Measurements from ENCODE around the gene CDC73. TPM values are rescaled to one million over a fixed set of nuclear protein-coding genes. Genes with fewer than 3 reads are reported as not detected.
A peak's percentile ranks its signal among the peaks of the same experiment; 100 is the strongest.

CDC73 gene
- total and polyA plus RNA-seq, 2 of the 13 experiments (the other 11 are each of a cell fraction or from before 2014, with no cell fraction given), result 20.2 to 26.3 TPM

GRCh38 chr1:193114485-193115095 is 7.2 kb upstream of the CDC73 start (continued):
- TF ChIP-seq PATZ1 (CRISPR knock-in tag; IDR thresholded peaks at IDR 0.05) (no peak), ZNF513 (CRISPR knock-in tag; conservative IDR thresholded peaks at IDR 0.05) (no peak), ZNF468 (CRISPR knock-in tag; IDR thresholded peaks at IDR 0.05) (no peak), BCL3 (CRISPR knock-in tag; IDR thresholded peaks at IDR 0.05) (no peak), THAP11 (CRISPR knock-in tag; IDR thresholded peaks at IDR 0.05) (0 out of 2 replicates have a peak, but pooled peaks have one; percentile 14), SOX6 (IDR thresholded peaks at IDR 0.05) (no peak), SOX6 (CRISPR knock-in tag; IDR thresholded peaks at IDR 0.05) (peak; percentile 55; the same call in 1 of the 2 replicates), RFX5 (IDR thresholded peaks at IDR 0.05; ENCODE audit: low read depth, low read length) (no peak), SYNCRIP (IDR thresholded peaks at IDR 0.05; ENCODE audit: insufficient read depth, low read depth, low read length) (no peak), GLMP (CRISPR knock-in tag; IDR thresholded peaks at IDR 0.05; ENCODE audit: borderline replicate concordance) (no peak), ZNF562 (CRISPR knock-in tag; IDR thresholded peaks at IDR 0.05; ENCODE audit: borderline replicate concordance) (no peak), ZNF724P (CRISPR knock-in tag; IDR thresholded peaks at IDR 0.05; ENCODE audit: borderline replicate concordance) (no peak), NR2F1 (CRISPR knock-in tag; IDR thresholded peaks at IDR 0.05) (no peak), ZHX1 (CRISPR knock-in tag; IDR thresholded peaks at IDR 0.05; ENCODE audit: low read depth) (no peak), U2AF1 (optimal IDR thresholded peaks at IDR 0.05; ENCODE audit: low read depth, low read length) (no peak), RBFOX2 (IDR thresholded peaks at IDR 0.05; ENCODE audit: low read depth, low read length) (no peak), ZNF749 (CRISPR knock-in tag; IDR thresholded peaks at IDR 0.05; ENCODE audit: borderline replicate concordance) (no peak), ZBTB42 (CRISPR knock-in tag; IDR thresholded peaks at IDR 0.05) (no peak), TSC22D2 (CRISPR knock-in tag; IDR thresholded peaks at IDR 0.05; ENCODE audit: borderline replicate concordance) (no peak), CHD4 (IDR thresholded peaks at IDR 0.05; ENCODE audit: borderline replicate concordance, low read length) (peak; percentile 13; the same call in 1 of the 2 replicates)

All from HepG2 (cell line).